Measurements from ENCODE around the gene PRKG1.

PRKG1 gene

DNA sequence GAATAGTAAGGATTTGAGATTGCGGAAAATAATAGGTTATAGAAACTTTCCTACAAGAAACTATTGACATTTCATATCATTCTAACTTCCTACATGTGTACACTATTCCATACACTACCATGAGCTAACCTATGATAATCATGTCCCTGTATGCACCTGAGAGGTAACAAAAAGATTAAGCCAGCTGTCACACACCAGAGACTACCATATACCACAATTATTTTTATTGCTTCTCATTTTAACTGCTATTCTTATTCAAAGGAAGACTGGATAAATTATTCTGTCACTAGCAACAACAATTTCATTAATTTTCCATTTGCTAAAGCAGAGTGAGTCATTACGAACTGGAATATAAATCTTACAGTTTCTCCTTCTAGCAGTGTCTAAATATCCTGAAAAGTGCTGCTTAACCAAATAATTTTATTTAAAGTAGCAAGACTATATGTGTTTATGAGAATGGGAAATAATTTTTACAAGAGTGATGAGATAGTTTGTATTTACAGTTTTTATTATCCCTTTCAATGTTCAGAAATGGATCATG is 1004.2 kb downstream of the PRKG1 start:
- TF ChIP-seq CTCF (IDR thresholded peaks at IDR 0.05; ENCODE audit: low read depth, low read length): no peak
- no peak overlapping the region for H3K4me3 ChIP-seq (ENCODE audit: low read depth, low read length)

- no peak for TF ChIP-seq CTCF (IDR thresholded peaks at IDR 0.05; ENCODE audit: low read depth, low read length)
These were observed 1008.0 kb downstream of the PRKG1 start for GRCh38 chr10:52082307-52082706.

GRCh38 chr10:52083422-52083821 is 1009.1 kb downstream of the PRKG1 start:
- TF ChIP-seq CTCF (IDR thresholded peaks at IDR 0.05; ENCODE audit: low read depth, low read length): no peak
- H3K4me3 ChIP-seq (ENCODE audit: low read depth, low read length): no peak overlapping the region

More at GRCh38 chr10:52082307-52082706, 1008.0 kb downstream of the PRKG1 start:
- H3K4me3 ChIP-seq (ENCODE audit: low read depth, low read length): no peak overlapping the region

- no peak overlapping the region for H3K4me3 ChIP-seq (ENCODE audit: low read depth, low read length)
- TF ChIP-seq CTCF (IDR thresholded peaks at IDR 0.05; ENCODE audit: low read depth, low read length): no peak
These were observed 1018.1 kb downstream of the PRKG1 start for GRCh38 chr10:52092390-52092789.

DNA sequence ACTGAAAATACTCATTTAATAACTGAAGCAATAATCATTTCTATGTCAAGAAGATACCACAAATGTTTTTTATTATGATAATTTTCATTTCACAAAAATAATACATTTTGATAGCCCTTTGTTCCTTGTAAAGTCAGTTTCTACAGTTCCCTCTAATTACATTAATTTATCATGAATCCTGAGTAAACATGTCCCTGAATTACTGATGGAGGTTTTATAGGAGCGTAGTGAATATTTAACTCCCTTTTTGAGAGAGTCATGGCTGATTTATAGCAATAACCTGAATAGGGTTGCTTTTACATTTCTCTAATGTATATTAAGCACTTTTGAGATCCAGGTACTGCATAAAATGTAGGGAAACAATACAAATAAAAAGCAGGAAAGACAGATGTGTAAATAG is 1023.8 kb downstream of the PRKG1 start:
- H3K4me3 ChIP-seq (ENCODE audit: low read depth, low read length): no peak overlapping the region
- TF ChIP-seq CTCF (IDR thresholded peaks at IDR 0.05; ENCODE audit: low read depth, low read length): no peak

DNA sequence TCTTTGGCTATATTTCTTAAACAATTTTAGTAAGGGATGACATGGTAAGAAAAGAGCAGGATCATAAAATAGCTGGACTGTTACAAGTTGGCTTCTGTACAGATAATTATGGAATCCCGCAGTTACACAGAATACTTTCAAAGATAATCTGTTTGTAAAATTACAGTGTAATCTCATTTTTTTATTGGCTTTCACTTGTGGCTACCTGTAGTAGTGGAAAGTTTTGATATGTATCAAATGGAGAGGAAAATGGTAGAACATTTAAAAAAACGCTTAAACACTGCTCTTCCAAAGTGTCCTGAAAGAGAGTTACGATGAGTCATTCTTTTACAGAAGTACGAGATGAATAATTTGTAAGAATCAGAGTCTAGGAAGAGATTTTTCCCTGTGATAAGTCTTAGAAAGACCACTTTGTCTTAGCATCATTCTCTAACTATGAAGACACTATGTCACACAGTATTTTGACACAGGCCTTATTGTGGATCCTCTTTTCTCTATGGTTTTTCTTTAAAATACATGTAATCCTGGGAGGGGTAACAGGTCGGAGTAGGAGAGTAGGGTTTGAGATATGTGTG is 1024.8 kb downstream of the PRKG1 start:
- no peak overlapping the region for H3K4me3 ChIP-seq (ENCODE audit: low read depth, low read length)
- no peak for TF ChIP-seq CTCF (IDR thresholded peaks at IDR 0.05; ENCODE audit: low read depth, low read length)

DNA sequence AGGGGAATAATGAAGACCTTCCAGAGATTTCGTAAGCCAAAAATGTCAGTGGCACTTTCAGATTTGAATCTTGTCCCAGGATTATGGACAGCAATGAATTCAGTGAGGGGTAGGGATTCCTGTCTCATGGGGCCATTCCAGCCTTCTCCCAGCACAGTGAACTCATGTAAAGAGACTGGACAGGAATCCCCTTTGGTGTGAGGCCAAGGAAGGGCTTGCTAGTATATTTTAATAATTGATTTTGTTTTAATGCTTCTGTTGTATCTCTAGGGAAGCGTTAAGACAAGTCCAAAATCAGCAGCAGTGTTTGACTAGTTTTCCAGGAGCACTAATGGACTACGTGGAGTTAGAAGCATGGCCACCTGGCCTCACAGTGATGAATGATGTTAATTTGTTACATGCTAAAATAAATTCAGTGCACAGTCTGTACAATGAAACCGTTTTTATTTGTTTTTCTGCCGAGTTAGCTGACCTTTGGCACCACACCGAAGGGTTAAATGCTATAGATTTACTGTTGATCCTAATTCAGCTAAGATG is 1025.8 kb downstream of the PRKG1 start:
- H3K4me3 ChIP-seq (ENCODE audit: low read depth, low read length): no peak overlapping the region
- no peak for TF ChIP-seq CTCF (IDR thresholded peaks at IDR 0.05; ENCODE audit: low read depth, low read length)
